ENCODE results near the gene AKAP9.
"Not testable (repeated sequence)": the region's sequence is repeated elsewhere in the genome, so short reads cannot be mapped to it uniquely, and the experiment has no call there.

The AKAP9 gene

GRCh38 chr7:91962419-91962818, 21.8 kb downstream of the AKAP9 start:
- TF ChIP-seq CTCF (IDR thresholded peaks at IDR 0.05; ENCODE audit: insufficient read depth, low read length, missing control alignments): no peak
- POLR2A ChIA-PET: no interaction called here
- no peak overlapping the region for H3K4me3 ChIP-seq (ENCODE audit: low read depth, low read length)
- no peak for DNase-seq (ENCODE audit: low read depth, low spot score)
- CTCF ChIA-PET: no interaction called here

- H3K4me3 ChIP-seq (ENCODE audit: low read depth, low read length); CTCF ChIA-PET; POLR2A ChIA-PET; DNase-seq (ENCODE audit: low read depth, low spot score): not testable (repeated sequence)
Measured at GRCh38 chr7:91967513-91967912, 26.9 kb downstream of the AKAP9 start.

- POLR2A ChIA-PET: no interaction called here
- no peak overlapping the region for H3K4me3 ChIP-seq (ENCODE audit: low read depth, low read length)
- no peak for TF ChIP-seq CTCF (IDR thresholded peaks at IDR 0.05; ENCODE audit: insufficient read depth, low read length, missing control alignments)
- no peak for DNase-seq (ENCODE audit: low read depth, low spot score)
- CTCF ChIA-PET: interaction anchor here (1.5 kb wide), 1 partner anchor 9 kb away, joined by 4 read pairs; no protein-coding TSS in a partner anchor
Measured at GRCh38 chr7:91973639-91974038, 33.0 kb downstream of the AKAP9 start.

GRCh38 chr7:91974066-91974465, 33.4 kb downstream of the AKAP9 start:
- ChIA-PET POLR2A (no interaction called here), CTCF (interaction anchor here (1.5 kb wide), 1 partner anchor 10 kb away, joined by 4 read pairs; no protein-coding TSS in a partner anchor)
- DNase-seq (ENCODE audit: low read depth, low spot score): no peak
- H3K4me3 ChIP-seq (ENCODE audit: low read depth, low read length): no peak overlapping the region
- no peak for TF ChIP-seq CTCF (IDR thresholded peaks at IDR 0.05; ENCODE audit: insufficient read depth, low read length, missing control alignments)

GRCh38 chr7:91976743-91977142, 36.1 kb downstream of the AKAP9 start:
- CTCF ChIA-PET: no interaction called here
- H3K4me3 ChIP-seq (ENCODE audit: low read depth, low read length): no peak overlapping the region
- POLR2A ChIA-PET: no interaction called here
- DNase-seq (ENCODE audit: low read depth, low spot score): no peak
- TF ChIP-seq CTCF (IDR thresholded peaks at IDR 0.05; ENCODE audit: insufficient read depth, low read length, missing control alignments): no peak

GRCh38 chr7:91979590-91979989, 38.9 kb downstream of the AKAP9 start:
- DNase-seq (ENCODE audit: low read depth, low spot score): no peak
- CTCF ChIA-PET: no interaction called here
- TF ChIP-seq CTCF (IDR thresholded peaks at IDR 0.05; ENCODE audit: insufficient read depth, low read length, missing control alignments): no peak
- POLR2A ChIA-PET: no interaction called here
- H3K4me3 ChIP-seq (ENCODE audit: low read depth, low read length): no peak overlapping the region

- CTCF ChIA-PET; POLR2A ChIA-PET; DNase-seq (ENCODE audit: low read depth, low spot score); H3K4me3 ChIP-seq (ENCODE audit: low read depth, low read length): not testable (repeated sequence)
Measured at GRCh38 chr7:91982352-91982751, 41.7 kb downstream of the AKAP9 start.
